Measurements from ENCODE around the gene THRSP. TPM values are rescaled to one million over a fixed set of nuclear protein-coding genes. Genes with fewer than 3 reads are reported as not detected.

THRSP gene
- total and polyA plus RNA-seq, 2 experiments from 2014 or later: not detected

GRCh38 chr11:78023426-78023825 is 40.2 kb upstream of the THRSP start (continued):
- TF ChIP-seq, protein P1, sequence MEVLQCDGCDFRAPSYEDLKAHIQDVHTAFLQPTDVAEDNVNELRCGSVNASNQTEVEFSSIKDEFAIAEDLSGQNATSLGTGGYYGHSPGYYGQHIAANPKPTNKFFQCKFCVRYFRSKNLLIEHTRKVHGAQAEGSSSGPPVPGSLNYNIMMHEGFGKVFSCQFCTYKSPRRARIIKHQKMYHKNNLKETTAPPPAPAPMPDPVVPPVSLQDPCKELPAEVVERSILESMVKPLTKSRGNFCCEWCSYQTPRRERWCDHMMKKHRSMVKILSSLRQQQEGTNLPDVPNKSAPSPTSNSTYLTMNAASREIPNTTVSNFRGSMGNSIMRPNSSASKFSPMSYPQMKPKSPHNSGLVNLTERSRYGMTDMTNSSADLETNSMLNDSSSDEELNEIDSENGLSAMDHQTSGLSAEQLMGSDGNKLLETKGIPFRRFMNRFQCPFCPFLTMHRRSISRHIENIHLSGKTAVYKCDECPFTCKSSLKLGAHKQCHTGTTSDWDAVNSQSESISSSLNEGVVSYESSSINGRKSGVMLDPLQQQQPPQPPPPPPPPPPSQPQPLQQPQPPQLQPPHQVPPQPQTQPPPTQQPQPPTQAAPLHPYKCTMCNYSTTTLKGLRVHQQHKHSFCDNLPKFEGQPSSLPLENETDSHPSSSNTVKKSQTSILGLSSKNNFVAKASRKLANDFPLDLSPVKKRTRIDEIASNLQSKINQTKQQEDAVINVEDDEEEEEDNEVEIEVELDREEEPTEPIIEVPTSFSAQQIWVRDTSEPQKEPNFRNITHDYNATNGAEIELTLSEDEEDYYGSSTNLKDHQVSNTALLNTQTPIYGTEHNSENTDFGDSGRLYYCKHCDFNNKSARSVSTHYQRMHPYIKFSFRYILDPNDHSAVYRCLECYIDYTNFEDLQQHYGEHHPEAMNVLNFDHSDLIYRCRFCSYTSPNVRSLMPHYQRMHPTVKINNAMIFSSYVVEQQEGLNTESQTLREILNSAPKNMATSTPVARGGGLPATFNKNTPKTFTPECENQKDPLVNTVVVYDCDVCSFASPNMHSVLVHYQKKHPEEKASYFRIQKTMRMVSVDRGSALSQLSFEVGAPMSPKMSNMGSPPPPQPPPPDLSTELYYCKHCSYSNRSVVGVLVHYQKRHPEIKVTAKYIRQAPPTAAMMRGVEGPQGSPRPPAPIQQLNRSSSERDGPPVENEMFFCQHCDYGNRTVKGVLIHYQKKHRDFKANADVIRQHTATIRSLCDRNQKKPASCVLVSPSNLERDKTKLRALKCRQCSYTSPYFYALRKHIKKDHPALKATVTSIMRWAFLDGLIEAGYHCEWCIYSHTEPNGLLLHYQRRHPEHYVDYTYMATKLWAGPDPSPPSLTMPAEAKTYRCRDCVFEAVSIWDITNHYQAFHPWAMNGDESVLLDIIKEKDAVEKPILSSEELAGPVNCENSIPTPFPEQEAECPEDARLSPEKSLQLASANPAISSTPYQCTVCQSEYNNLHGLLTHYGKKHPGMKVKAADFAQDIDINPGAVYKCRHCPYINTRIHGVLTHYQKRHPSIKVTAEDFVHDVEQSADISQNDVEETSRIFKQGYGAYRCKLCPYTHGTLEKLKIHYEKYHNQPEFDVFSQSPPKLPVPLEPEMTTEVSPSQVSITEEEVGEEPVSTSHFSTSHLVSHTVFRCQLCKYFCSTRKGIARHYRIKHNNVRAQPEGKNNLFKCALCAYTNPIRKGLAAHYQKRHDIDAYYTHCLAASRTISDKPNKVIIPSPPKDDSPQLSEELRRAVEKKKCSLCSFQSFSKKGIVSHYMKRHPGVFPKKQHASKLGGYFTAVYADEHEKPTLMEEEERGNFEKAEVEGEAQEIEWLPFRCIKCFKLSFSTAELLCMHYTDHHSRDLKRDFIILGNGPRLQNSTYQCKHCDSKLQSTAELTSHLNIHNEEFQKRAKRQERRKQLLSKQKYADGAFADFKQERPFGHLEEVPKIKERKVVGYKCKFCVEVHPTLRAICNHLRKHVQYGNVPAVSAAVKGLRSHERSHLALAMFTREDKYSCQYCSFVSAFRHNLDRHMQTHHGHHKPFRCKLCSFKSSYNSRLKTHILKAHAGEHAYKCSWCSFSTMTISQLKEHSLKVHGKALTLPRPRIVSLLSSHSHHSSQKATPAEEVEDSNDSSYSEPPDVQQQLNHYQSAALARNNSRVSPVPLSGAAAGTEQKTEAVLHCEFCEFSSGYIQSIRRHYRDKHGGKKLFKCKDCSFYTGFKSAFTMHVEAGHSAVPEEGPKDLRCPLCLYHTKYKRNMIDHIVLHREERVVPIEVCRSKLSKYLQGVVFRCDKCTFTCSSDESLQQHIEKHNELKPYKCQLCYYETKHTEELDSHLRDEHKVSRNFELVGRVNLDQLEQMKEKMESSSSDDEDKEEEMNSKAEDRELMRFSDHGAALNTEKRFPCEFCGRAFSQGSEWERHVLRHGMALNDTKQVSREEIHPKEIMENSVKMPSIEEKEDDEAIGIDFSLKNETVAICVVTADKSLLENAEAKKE (CRISPR knock-in tag; IDR thresholded peaks at IDR 0.05): no peak
- TF ChIP-seq STAT1 (IDR thresholded peaks at IDR 0.05; ENCODE audit: unreplicated experiment): no peak
- no peak for TF ChIP-seq ZNF331 (CRISPR knock-in tag; IDR thresholded peaks at IDR 0.05; ENCODE audit: low read depth)
- TF ChIP-seq EZH2phosphoT487 (IDR thresholded peaks at IDR 0.05; ENCODE audit: unreplicated experiment): no peak
- TF ChIP-seq, protein P2, sequence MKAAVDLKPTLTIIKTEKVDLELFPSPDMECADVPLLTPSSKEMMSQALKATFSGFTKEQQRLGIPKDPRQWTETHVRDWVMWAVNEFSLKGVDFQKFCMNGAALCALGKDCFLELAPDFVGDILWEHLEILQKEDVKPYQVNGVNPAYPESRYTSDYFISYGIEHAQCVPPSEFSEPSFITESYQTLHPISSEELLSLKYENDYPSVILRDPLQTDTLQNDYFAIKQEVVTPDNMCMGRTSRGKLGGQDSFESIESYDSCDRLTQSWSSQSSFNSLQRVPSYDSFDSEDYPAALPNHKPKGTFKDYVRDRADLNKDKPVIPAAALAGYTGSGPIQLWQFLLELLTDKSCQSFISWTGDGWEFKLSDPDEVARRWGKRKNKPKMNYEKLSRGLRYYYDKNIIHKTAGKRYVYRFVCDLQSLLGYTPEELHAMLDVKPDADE (IDR thresholded peaks at IDR 0.05): no peak
- TF ChIP-seq EZH2 (IDR thresholded peaks at IDR 0.05; ENCODE audit: low read depth, unreplicated experiment): no peak
- TF ChIP-seq, protein P3, sequence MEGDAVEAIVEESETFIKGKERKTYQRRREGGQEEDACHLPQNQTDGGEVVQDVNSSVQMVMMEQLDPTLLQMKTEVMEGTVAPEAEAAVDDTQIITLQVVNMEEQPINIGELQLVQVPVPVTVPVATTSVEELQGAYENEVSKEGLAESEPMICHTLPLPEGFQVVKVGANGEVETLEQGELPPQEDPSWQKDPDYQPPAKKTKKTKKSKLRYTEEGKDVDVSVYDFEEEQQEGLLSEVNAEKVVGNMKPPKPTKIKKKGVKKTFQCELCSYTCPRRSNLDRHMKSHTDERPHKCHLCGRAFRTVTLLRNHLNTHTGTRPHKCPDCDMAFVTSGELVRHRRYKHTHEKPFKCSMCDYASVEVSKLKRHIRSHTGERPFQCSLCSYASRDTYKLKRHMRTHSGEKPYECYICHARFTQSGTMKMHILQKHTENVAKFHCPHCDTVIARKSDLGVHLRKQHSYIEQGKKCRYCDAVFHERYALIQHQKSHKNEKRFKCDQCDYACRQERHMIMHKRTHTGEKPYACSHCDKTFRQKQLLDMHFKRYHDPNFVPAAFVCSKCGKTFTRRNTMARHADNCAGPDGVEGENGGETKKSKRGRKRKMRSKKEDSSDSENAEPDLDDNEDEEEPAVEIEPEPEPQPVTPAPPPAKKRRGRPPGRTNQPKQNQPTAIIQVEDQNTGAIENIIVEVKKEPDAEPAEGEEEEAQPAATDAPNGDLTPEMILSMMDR (conservative IDR thresholded peaks at IDR 0.05; ENCODE audit: low read depth in 2 of 2): no peak
- TF ChIP-seq CREB1 (CRISPR knock-in tag; IDR thresholded peaks at IDR 0.05; ENCODE audit: low read depth): no peak
